HepG2 (cell line): Measurements from ENCODE around the gene CDC27. TPM values are rescaled to one million over a fixed set of nuclear protein-coding genes. Genes with fewer than 3 reads are reported as not detected.
"Not testable (repeated sequence)": the region's sequence is repeated elsewhere in the genome, so short reads cannot be mapped to it uniquely, and the experiment has no call there.

ENCODE experiments used
- ATAC-seq: fragments of 200-7000 bp; cut with Tn5 transposase; 3 replicates; pipeline ENCODE4 v1.9.1; 2020; ENCODE audit warnings: mild to moderate bottlenecking, moderate library complexity
- BruUV-seq: library from RNA; stranded (reverse); fragments of 400-500 nt; replicated peaks from 2 replicates; lab custom pipeline; 2021; lab: Mats Ljungman, UMichigan
- CTCF ChIA-PET: fragments of 300-600 bp; formaldehyde crosslinking; extraction: SDS; loops from one replicate; lab custom pipeline; 2021; ENCODE audit warnings: low total read pairs, inconsistent platforms, low intra/inter-chr PET ratio; lab: Yijun Ruan, JAX
- POLR2A ChIA-PET: fragments of 350-600 bp; sonication (Branson Sonifier 250); formaldehyde crosslinking; loops from one replicate; lab custom pipeline; 2020; ENCODE audit warnings: antibody characterized with exemption, inconsistent platforms; lab: Yijun Ruan, JAX
- DNase-seq: peaks from one replicate; pipeline ENCODE4 v3.0.0-alpha.2; 2015; ENCODE audit warnings: low spot score
- FAIRE-seq: peaks from 3 replicates; lab custom pipeline; 2011; peaks lifted over from hg19 to GRCh38; lab: Jason Lieb, UNC
- H2AFZ ChIP-seq: one replicate; pipeline ENCODE4 v1.6.1; 2011; ENCODE audit warnings: low read length, inconsistent platforms
- H3K27ac ChIP-seq: fragments of 300-600 bp; 3 replicates; pipeline ENCODE4 v1.8.0; 2011; ENCODE audit warnings: mixed run types, mild to moderate bottlenecking, mixed read lengths, low read length, inconsistent platforms; ENCODE audit not compliant: insufficient read depth; ENCODE audit errors: extremely low read length
- H3K27me3 ChIP-seq, 2 experiments: fragments of 200-600 bp in 1 of 2; 2 replicates in 1 of 2; 3 replicates in 1 of 2; pipeline versions ENCODE4 v1.6.0 to v1.8.0; 2011; ENCODE audit warnings: low read length in 2 of 2, mild to moderate bottlenecking in 2 of 2, moderate library complexity in 2 of 2, inconsistent platforms in 1 of 2; ENCODE audit not compliant: insufficient read depth in 2 of 2, control insufficient read depth in 1 of 2
- H3K36me3 ChIP-seq, 2 experiments: fragments of 200-600 bp in 1 of 2; replicated peaks in 1 of 2; 2 replicates in 1 of 2; 3 replicates in 1 of 2; pipeline versions ENCODE4 v1.5.1 to v1.8.0; 2011; ENCODE audit warnings: low read length in 2 of 2, inconsistent platforms in 1 of 2; ENCODE audit not compliant: insufficient read depth in 2 of 2, control insufficient read depth in 1 of 2
- H3K4me1 ChIP-seq: 2 replicates; pipeline ENCODE4 v1.5.1; 2012; ENCODE audit warnings: low read length, inconsistent platforms; ENCODE audit not compliant: insufficient read depth
- H3K4me2 ChIP-seq: 2 replicates; pipeline ENCODE4 v1.6.0; 2011; ENCODE audit warnings: low read depth, low read length, inconsistent platforms
- H3K4me3 ChIP-seq, 3 experiments: fragments of 200-600 bp in 1 of 3; sonication (generic), shearing (Covaris generic) in 1 of 3; replicated peaks in 1 of 3; 2 replicates each; pipeline ENCODE4 v1.5.1; 2011 to 2016; ENCODE audit warnings: low read length in 3 of 3, inconsistent platforms in 2 of 3, low read depth in 2 of 3, mild to moderate bottlenecking in 2 of 3, control low read depth in 1 of 3, mixed read lengths in 1 of 3; ENCODE audit not compliant: insufficient read depth in 1 of 3
- H3K79me2 ChIP-seq: one replicate; pipeline ENCODE4 v1.6.1; 2011; ENCODE audit warnings: low read length, inconsistent platforms; ENCODE audit not compliant: insufficient read depth
- H3K9ac ChIP-seq: 2 replicates; pipeline ENCODE4 v1.6.0; 2011; ENCODE audit warnings: mild to moderate bottlenecking, low read depth, low read length, inconsistent platforms; ENCODE audit not compliant: insufficient read depth
- H3K9me3 ChIP-seq: 2 replicates; pipeline ENCODE4 v1.5.1; 2012; ENCODE audit warnings: mild to moderate bottlenecking, low read length
- H4K20me1 ChIP-seq: 2 replicates; pipeline ENCODE4 v1.6.0; 2011; ENCODE audit warnings: inconsistent platforms, mild to moderate bottlenecking, low read length, moderate library complexity; ENCODE audit not compliant: insufficient read depth
- TBX2 ChIP-seq: sonication (generic); formaldehyde crosslinking; IDR thresholded peaks from 2 replicates; pipeline ENCODE4 v1.5.0; 2020; ENCODE audit warnings: missing genetic modification reagents, mild to moderate bottlenecking, borderline replicate concordance
- ZNF431 ChIP-seq: sonication (generic); formaldehyde crosslinking; IDR thresholded peaks from 2 replicates; pipeline ENCODE4 v1.9.0; 2022; ENCODE audit warnings: missing genetic modification reagents, low read depth, mild to moderate bottlenecking, borderline replicate concordance
- WGBS: methylation state at CpG from one replicate; pipeline ENCODE4 v1.1.6; 2017; ENCODE audit warnings: low lambda C conversion rate; 5-methylcytosine and 5-hydroxymethylcytosine counted together
- in situ Hi-C: cut with HindIII; loops from 2 replicates; pipeline ENCODE4 v1.10.0; 2017; ENCODE audit warnings: low pct_unique_long_range_greater_than_20kb; ENCODE audit not compliant: extremely low pct_ligation_motif_present
- intact Hi-C: fragments of 100-400 bp; cut with micrococcal nuclease; formaldehyde crosslinking; loops from one replicate; pipeline ENCODE4 v1.10.0; 2022; ENCODE audit not compliant: unreplicated experiment
- polyA plus RNA-seq, 8 experiments: library from polyadenylated mRNA; depleted of rRNA in 3 of 8; stranded (reverse) in 7 of 8; unstranded in 1 of 8; fragments of >200 nt; fragmentation: Illumina TruSeq in 4 of 8; extraction: Trizol in 4 of 8; gene quantifications; 2 replicates each; pipeline versions ENCODE4 v1.2.1 to v1.2.3, GENCODE V29; 2011 to 2016; ENCODE audit warnings: low read depth in 4 of 8, missing spikeins in 1 of 8, mixed read lengths in 1 of 8; ENCODE audit not compliant: insufficient read depth in 1 of 8
- total RNA-seq, 5 experiments: library from RNA; depleted of rRNA; stranded (reverse); fragments of >200 nt; fragmentation: Illumina TruSeq; extraction: Trizol; gene quantifications; 2 replicates each; pipeline ENCODE4 v1.2.3, GENCODE V29; 2016; ENCODE audit warnings: low read depth in 1 of 5
- TF ChIP-seq, protein P1 (sequence below): sonication (generic); formaldehyde crosslinking; IDR thresholded peaks from 2 replicates; pipeline ENCODE4 v1.4.0; 2020; ENCODE audit warnings: missing genetic modification reagents

Gene CDC27
- total and polyA plus RNA-seq, 2 of the 13 experiments (the other 11 are each of a cell fraction or from before 2014, with no cell fraction given): 80.7 to 102 TPM

DNA sequence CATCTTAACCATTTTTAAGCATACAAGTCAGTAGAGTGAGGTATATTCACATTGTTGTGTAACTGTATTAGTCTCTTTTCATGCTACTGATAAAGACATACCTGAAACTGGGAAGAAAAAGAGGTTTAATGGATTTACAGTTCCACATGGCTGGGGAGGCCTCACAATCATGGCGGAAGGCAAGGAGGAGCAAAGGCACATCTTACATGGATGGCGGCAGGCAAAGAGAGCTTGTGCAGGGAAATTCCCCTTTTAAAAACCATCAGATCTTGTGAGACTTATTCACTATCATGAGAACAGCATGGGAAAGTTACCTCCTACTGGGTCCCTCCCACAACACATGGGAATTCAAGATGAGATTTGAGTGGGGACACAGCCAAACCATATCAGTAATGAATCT, 35.0 kb upstream of the CDC27 start:
- H4K20me1 ChIP-seq, H2AFZ ChIP-seq, H3K9me3 ChIP-seq, H3K36me3 ChIP-seq, H3K4me2 ChIP-seq, DNase-seq, FAIRE-seq, ATAC-seq, BruUV-seq, H3K79me2 ChIP-seq, H3K9ac ChIP-seq, H3K27ac ChIP-seq, in situ Hi-C loops, H3K4me3 ChIP-seq, CTCF ChIA-PET: not testable (repeated sequence)
- intact Hi-C loops: loop anchor here (10.0 kb wide), 1 partner anchor 391 kb away; no protein-coding TSS in a partner anchor
- peak; percentile 99 for TF ChIP-seq ZNF431 (CRISPR knock-in tag)
- Histone ChIP-seq H3K27me3 (peaks cover 7 to 27% of the 10 kb centered on the region in 2 experiments; a peak in 3 of 5 replicates), H3K4me1 (peaks cover 24% of the 10 kb centered on the region)
- POLR2A ChIA-PET: interaction anchor here (1.0 kb wide), 1 partner anchor 11 kb away, joined by 3 read pairs; no protein-coding TSS in a partner anchor
- 95% methylated on average over 2 of the region's 2 CpGs for WGBS

DNA sequence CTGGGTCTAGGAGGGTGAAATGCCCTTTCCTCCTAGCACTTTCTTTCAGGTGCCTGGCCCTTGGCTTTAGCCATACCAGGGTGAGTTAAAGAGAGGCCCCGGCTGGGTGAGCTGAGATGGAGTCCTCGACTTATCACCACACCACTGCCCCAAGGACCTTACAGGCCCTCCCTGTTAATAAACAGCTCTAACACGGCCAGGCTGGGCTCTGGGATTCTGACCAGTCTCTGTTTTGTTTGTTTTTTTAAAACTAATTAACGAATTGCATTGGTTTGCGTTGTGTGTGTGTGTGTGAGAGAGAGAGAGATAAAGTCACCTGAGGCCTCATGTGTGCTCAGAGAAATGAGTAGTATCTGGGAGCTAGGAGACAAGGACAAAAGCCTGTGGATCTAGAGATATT, 34.4 kb upstream of the CDC27 start:
- H3K27ac ChIP-seq: no peak overlapping the region
- H3K4me3 ChIP-seq: no peak overlapping the region
- CTCF ChIA-PET: no interaction called here
- TF ChIP-seq, protein P1, sequence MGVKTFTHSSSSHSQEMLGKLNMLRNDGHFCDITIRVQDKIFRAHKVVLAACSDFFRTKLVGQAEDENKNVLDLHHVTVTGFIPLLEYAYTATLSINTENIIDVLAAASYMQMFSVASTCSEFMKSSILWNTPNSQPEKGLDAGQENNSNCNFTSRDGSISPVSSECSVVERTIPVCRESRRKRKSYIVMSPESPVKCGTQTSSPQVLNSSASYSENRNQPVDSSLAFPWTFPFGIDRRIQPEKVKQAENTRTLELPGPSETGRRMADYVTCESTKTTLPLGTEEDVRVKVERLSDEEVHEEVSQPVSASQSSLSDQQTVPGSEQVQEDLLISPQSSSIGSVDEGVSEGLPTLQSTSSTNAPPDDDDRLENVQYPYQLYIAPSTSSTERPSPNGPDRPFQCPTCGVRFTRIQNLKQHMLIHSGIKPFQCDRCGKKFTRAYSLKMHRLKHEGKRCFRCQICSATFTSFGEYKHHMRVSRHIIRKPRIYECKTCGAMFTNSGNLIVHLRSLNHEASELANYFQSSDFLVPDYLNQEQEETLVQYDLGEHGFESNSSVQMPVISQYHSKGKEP (CRISPR knock-in tag): no peak
- TF ChIP-seq TBX2 (CRISPR knock-in tag): 0 out of 2 replicates have a peak, but pooled peaks have one; percentile 30
- BruUV-seq: no TSS peak
- no peaks in the 10 kb centered on the region for H3K36me3 ChIP-seq
- in situ Hi-C loops (no loop called here), intact Hi-C loops (loop anchor here (10.0 kb wide), 1 partner anchor 391 kb away; no protein-coding TSS in a partner anchor)
- H3K4me2 ChIP-seq: 0 out of 2 replicates have a peak overlapping the region, but pooled peaks have one; percentile 0
- ATAC-seq (peak; percentile 64), FAIRE-seq (no peak), DNase-seq (no peak)
- H3K4me1 ChIP-seq: peaks cover 24% of the 10 kb centered on the region
- H3K9ac ChIP-seq: no peak overlapping the region
- H2AFZ ChIP-seq: peak overlapping the region; percentile 16
- peaks cover 7 to 32% of the 10 kb centered on the region in 2 experiments; a peak in 3 of 5 replicates for H3K27me3 ChIP-seq
- H3K9me3 ChIP-seq: peaks cover 9% of the 10 kb centered on the region; the same call in 1 of the 2 replicates
- POLR2A ChIA-PET: interaction anchor here (1.0 kb wide), 1 partner anchor 11 kb away, joined by 3 read pairs; no protein-coding TSS in a partner anchor
- no peaks in the 10 kb centered on the region for H3K79me2 ChIP-seq
- 0% methylated on average over 5 of the region's 5 CpGs for WGBS
- no peaks in the 10 kb centered on the region for H4K20me1 ChIP-seq
